HEK293 (cell line): ENCODE results near the gene CIC.

Experiments
- CTCF ChIA-PET: fragments of 350-600 bp; formaldehyde crosslinking; extraction: SDS; loops from one replicate; lab custom pipeline; 2021; ENCODE audit warnings: antibody characterized with exemption; lab: Yijun Ruan, JAX
- POLR2A ChIA-PET: fragments of 300-600 bp; formaldehyde crosslinking; extraction: SDS; loops from one replicate; lab custom pipeline; 2020; ENCODE audit warnings: antibody characterized with exemption, inconsistent platforms; lab: Yijun Ruan, JAX
- H3K27ac ChIP-seq: fragments of 200-500 bp; sonication (Bioruptor generic); 2 replicates; pipeline ENCODE4 v1.5.1; 2014; ENCODE audit warnings: low read depth, low read length, control low read depth, inconsistent platforms; ENCODE audit errors: extremely low read depth
- H3K36me3 ChIP-seq, 2 experiments: fragments of 200-500 bp in 1 of 2; sonication (Bioruptor generic) in 1 of 2; 1 replicate in 1 of 2; 2 replicates in 1 of 2; pipeline ENCODE4 v1.5.1; 2014 to 2017; ENCODE audit warnings: inconsistent platforms in 2 of 2, low read length in 2 of 2; ENCODE audit not compliant: control insufficient read depth in 2 of 2, insufficient read depth in 1 of 2
- H3K4me1 ChIP-seq: fragments of 200-500 bp; sonication (Bioruptor generic); 2 replicates; pipeline ENCODE4 v1.5.1; 2014; ENCODE audit warnings: mild to moderate bottlenecking, low read length, inconsistent platforms; ENCODE audit not compliant: control insufficient read depth, insufficient read depth
- H3K4me3 ChIP-seq: 2 replicates; pipeline ENCODE4 v1.5.1; 2011; ENCODE audit warnings: low read depth, mild to moderate bottlenecking, control low read depth, low read length, moderate library complexity
- H3K9me3 ChIP-seq: fragments of 200-500 bp; sonication (Bioruptor generic); 2 replicates; pipeline ENCODE4 v1.5.1; 2014; ENCODE audit warnings: low read depth, low read length, inconsistent platforms; ENCODE audit not compliant: control insufficient read depth, insufficient read depth
- EGR2 ChIP-seq: fragments of 450-650 bp; formaldehyde crosslinking; IDR thresholded peaks from 2 replicates; pipeline ENCODE4 v1.5.1; 2016; ENCODE audit warnings: low read depth, missing biosample characterization, missing genetic modification characterization
- FEZF1 ChIP-seq: fragments of 450-650 bp; formaldehyde crosslinking; IDR thresholded peaks from 2 replicates; pipeline ENCODE4 v1.5.1; 2016; ENCODE audit warnings: missing biosample characterization, missing genetic modification characterization
- GLIS1 ChIP-seq: fragments of 450-650 bp; formaldehyde crosslinking; IDR thresholded peaks from 2 replicates; pipeline ENCODE4 v1.5.1; 2016; ENCODE audit warnings: missing biosample characterization, missing genetic modification characterization
- KLF8 ChIP-seq: fragments of 450-650 bp; formaldehyde crosslinking; IDR thresholded peaks from 2 replicates; pipeline ENCODE4 v1.5.1; 2016; ENCODE audit warnings: missing biosample characterization, missing genetic modification characterization
- PATZ1 ChIP-seq: fragments of 450-650 bp; formaldehyde crosslinking; IDR thresholded peaks from 2 replicates; pipeline ENCODE4 v1.5.1; 2016; ENCODE audit warnings: missing biosample characterization, missing genetic modification characterization
- ZBTB11 ChIP-seq: fragments of 450-650 bp; formaldehyde crosslinking; conservative IDR thresholded peaks from 2 replicates; pipeline ENCODE4 v1.5.1; 2016; ENCODE audit warnings: low read depth, missing biosample characterization, missing genetic modification characterization
- ZBTB21 ChIP-seq: fragments of 450-650 bp; formaldehyde crosslinking; IDR thresholded peaks from 2 replicates; pipeline ENCODE4 v1.5.1; 2017; ENCODE audit warnings: missing biosample characterization, missing genetic modification characterization
- ZBTB48 ChIP-seq: fragments of 450-650 bp; formaldehyde crosslinking; IDR thresholded peaks from 2 replicates; pipeline ENCODE4 v1.5.1; 2016; ENCODE audit warnings: missing biosample characterization, missing genetic modification characterization
- ZEB2 ChIP-seq: fragments of 450-650 bp; formaldehyde crosslinking; IDR thresholded peaks from 2 replicates; pipeline ENCODE4 v1.5.1; 2016; ENCODE audit warnings: missing biosample characterization, missing genetic modification characterization
- ZFHX2 ChIP-seq: fragments of 450-650 bp; formaldehyde crosslinking; conservative IDR thresholded peaks from 2 replicates; pipeline ENCODE4 v1.5.1; 2016; ENCODE audit warnings: missing biosample characterization, missing genetic modification characterization
- ZIC2 ChIP-seq: fragments of 450-650 bp; formaldehyde crosslinking; IDR thresholded peaks from 2 replicates; pipeline ENCODE4 v1.5.1; 2016; ENCODE audit warnings: missing biosample characterization, missing genetic modification characterization
- ZNF10 ChIP-seq: fragments of 450-650 bp; formaldehyde crosslinking; IDR thresholded peaks from 2 replicates; pipeline ENCODE4 v1.5.1; 2017; ENCODE audit warnings: missing biosample characterization, missing genetic modification characterization
- ZNF121 ChIP-seq: fragments of 450-650 bp; formaldehyde crosslinking; IDR thresholded peaks from 2 replicates; pipeline ENCODE4 v1.5.1; 2016; ENCODE audit warnings: missing biosample characterization, missing genetic modification characterization
- ZNF23 ChIP-seq: fragments of 450-650 bp; formaldehyde crosslinking; IDR thresholded peaks from 2 replicates; pipeline ENCODE4 v1.5.1; 2016; ENCODE audit warnings: missing biosample characterization, missing genetic modification characterization, borderline replicate concordance
- ZNF335 ChIP-seq: fragments of 450-650 bp; formaldehyde crosslinking; conservative IDR thresholded peaks from 2 replicates; pipeline ENCODE4 v1.5.1; 2016; ENCODE audit warnings: missing biosample characterization, missing genetic modification characterization
- ZNF341 ChIP-seq: fragments of 450-650 bp; formaldehyde crosslinking; IDR thresholded peaks from 2 replicates; pipeline ENCODE4; 2016; ENCODE audit warnings: low read depth, missing biosample characterization, missing genetic modification characterization
- ZNF366 ChIP-seq: fragments of 450-650 bp; formaldehyde crosslinking; conservative IDR thresholded peaks from 2 replicates; pipeline ENCODE4 v1.5.1; 2016; ENCODE audit warnings: missing biosample characterization, missing genetic modification characterization
- ZNF37A ChIP-seq: fragments of 450-650 bp; IDR thresholded peaks from 2 replicates; pipeline ENCODE4 v1.5.1; 2018; ENCODE audit warnings: missing biosample characterization, missing genetic modification characterization
- ZNF423 ChIP-seq: fragments of 450-650 bp; formaldehyde crosslinking; IDR thresholded peaks from 2 replicates; pipeline ENCODE4 v1.5.1; 2016; ENCODE audit warnings: missing biosample characterization, missing genetic modification characterization
- ZNF530 ChIP-seq: fragments of 450-650 bp; formaldehyde crosslinking; IDR thresholded peaks from 2 replicates; pipeline ENCODE4 v1.5.1; 2016; ENCODE audit warnings: low read depth, missing biosample characterization, missing genetic modification characterization
- ZNF664 ChIP-seq: fragments of 450-650 bp; formaldehyde crosslinking; IDR thresholded peaks from 2 replicates; pipeline ENCODE4 v1.5.1; 2016; ENCODE audit warnings: missing biosample characterization, missing genetic modification characterization
- TF ChIP-seq, protein P1 (sequence below): fragments of 450-650 bp; formaldehyde crosslinking; IDR thresholded peaks from 2 replicates; pipeline ENCODE4 v1.5.1; 2016; ENCODE audit warnings: missing biosample characterization, missing genetic modification characterization

Gene CIC

DNA sequence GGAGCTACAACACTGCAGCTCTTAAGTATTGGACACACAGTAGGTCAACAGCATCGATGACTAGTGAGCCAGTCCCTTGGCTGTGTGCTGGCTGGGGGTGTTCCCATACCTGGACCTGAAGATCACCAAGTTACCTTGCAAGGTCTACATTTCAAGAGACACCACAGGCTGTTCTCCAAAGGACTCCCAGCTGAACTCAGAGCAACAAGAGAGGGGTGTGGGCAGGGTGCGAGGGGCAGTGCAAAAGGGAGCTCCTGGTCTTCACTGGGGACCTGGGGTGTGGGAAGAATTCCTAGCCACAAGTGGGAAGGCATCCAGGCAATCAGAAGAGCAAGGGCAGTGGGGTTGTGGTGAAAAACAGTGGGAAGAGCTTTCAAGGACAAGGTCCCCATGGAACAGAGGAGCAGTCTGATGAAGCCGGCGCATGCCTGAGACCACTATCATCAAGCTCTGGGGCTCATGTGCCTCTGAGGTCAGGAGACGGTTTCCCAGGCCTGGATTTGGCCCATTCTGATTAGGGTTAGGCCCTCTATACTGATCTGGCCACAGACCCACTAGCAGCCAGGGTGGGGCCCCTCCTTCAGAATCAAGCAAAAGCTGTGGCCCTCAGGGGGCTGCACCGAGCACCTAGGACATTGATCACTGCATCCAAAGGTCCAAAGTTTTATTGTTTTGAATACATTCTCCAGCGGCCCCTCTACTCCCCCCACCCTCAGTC lies 22.0 kb upstream of the CIC start (continued):
- TF ChIP-seq, protein P1, sequence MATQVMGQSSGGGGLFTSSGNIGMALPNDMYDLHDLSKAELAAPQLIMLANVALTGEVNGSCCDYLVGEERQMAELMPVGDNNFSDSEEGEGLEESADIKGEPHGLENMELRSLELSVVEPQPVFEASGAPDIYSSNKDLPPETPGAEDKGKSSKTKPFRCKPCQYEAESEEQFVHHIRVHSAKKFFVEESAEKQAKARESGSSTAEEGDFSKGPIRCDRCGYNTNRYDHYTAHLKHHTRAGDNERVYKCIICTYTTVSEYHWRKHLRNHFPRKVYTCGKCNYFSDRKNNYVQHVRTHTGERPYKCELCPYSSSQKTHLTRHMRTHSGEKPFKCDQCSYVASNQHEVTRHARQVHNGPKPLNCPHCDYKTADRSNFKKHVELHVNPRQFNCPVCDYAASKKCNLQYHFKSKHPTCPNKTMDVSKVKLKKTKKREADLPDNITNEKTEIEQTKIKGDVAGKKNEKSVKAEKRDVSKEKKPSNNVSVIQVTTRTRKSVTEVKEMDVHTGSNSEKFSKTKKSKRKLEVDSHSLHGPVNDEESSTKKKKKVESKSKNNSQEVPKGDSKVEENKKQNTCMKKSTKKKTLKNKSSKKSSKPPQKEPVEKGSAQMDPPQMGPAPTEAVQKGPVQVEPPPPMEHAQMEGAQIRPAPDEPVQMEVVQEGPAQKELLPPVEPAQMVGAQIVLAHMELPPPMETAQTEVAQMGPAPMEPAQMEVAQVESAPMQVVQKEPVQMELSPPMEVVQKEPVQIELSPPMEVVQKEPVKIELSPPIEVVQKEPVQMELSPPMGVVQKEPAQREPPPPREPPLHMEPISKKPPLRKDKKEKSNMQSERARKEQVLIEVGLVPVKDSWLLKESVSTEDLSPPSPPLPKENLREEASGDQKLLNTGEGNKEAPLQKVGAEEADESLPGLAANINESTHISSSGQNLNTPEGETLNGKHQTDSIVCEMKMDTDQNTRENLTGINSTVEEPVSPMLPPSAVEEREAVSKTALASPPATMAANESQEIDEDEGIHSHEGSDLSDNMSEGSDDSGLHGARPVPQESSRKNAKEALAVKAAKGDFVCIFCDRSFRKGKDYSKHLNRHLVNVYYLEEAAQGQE (tag by site-specific recombination) = no peak
- TF ChIP-seq ZNF121 (tag by site-specific recombination) = no peak
- peak; percentile 90 for TF ChIP-seq EGR2 (tag by site-specific recombination)
- TF ChIP-seq ZNF10 = peak; percentile 91
- peak; percentile 84 for TF ChIP-seq ZFHX2 (tag by site-specific recombination)
- TF ChIP-seq ZNF23 (tag by site-specific recombination) = no peak
- no peak for TF ChIP-seq ZNF423 (tag by site-specific recombination)
- peak; percentile 92 for TF ChIP-seq ZNF341 (tag by site-specific recombination)
- no peak for TF ChIP-seq ZNF664 (tag by site-specific recombination)
- TF ChIP-seq ZBTB11 (tag by site-specific recombination) = no peak
- no peak for TF ChIP-seq ZNF37A (tag by site-specific recombination)
- no peak for TF ChIP-seq ZNF366 (tag by site-specific recombination)
- no peak for TF ChIP-seq FEZF1 (tag by site-specific recombination)
- TF ChIP-seq ZBTB48 = peak; percentile 30; the same call in 1 of the 2 replicates
- TF ChIP-seq, all 188 proteins: peak for 14

DNA sequence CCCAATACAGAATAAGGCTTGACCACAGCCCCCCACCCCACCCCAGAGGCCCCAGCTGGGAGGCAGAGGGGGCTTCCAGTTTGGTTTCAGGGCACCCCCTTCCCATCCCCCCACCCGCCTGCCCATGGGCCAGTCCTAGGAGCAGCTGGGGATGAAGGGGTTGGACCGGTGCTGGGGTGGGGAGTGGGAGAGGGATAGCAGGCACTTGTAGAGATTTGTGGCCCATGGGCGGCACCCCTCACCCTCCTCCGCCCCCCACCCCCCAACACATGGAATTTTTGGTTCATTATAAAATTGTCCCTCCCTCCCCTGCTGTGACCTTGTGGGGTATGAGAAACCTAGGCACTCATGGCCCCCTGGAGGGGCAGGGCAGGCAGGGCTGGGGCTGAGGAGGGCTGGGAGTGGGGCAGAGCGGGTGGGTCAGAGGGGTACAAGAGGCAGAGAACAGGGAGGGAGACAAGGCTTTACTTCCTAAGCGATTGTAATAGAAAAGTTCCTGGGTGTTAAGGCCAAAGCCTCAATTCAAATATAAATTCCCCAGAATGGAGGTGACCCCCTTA lies 21.3 kb upstream of the CIC start:
- ChIA-PET POLR2A (interaction anchor here (0.6 to 13.9 kb wide), 9 partner anchors 20 to 172 kb away, joined by 3 to 242 read pairs (median 4); partner anchors contain the start of genes PAFAH1B3 and ZNF574), CTCF (interaction anchor here (0.8 to 11.8 kb wide), 10 partner anchors 15 to 138 kb away, joined by 3 to 276 read pairs (median 10); no protein-coding TSS in a partner anchor)
- H3K36me3 ChIP-seq = peaks cover 11 to 23% of the 10 kb centered on the region in 2 experiments; a peak in 2 of 3 replicates
- no peaks in the 10 kb centered on the region for H3K9me3 ChIP-seq
- no peak overlapping the region for H3K4me3 ChIP-seq
- TF ChIP-seq KLF8 (0 out of 2 replicates have a peak, but pooled peaks have one; percentile 19), GLIS1 (peak; percentile 97), PATZ1 (tag by site-specific recombination) (no peak), ZFHX2 (tag by site-specific recombination) (peak; percentile 13; the same call in 1 of the 2 replicates), ZNF335 (tag by site-specific recombination) (no peak), ZEB2 (tag by site-specific recombination) (no peak), ZIC2 (peak; percentile 22; the same call in 1 of the 2 replicates), ZNF530 (tag by site-specific recombination) (no peak), ZBTB21 (tag by site-specific recombination) (no peak)
- peaks cover 27% of the 10 kb centered on the region for H3K4me1 ChIP-seq
- no peak overlapping the region for H3K27ac ChIP-seq
